IMR-90 (cell line): ENCODE results near the gene NLE1. TPM values are rescaled to one million over a fixed set of nuclear protein-coding genes. Genes with fewer than 3 reads are reported as not detected.

ENCODE experiments used
- ATAC-seq: fragments of 200-7000 bp; cut with Tn5 transposase; 2 replicates; pipeline ENCODE4 v1.9.1; 2020; ENCODE audit warnings: low read depth, mild to moderate bottlenecking, moderate library complexity
- BruUV-seq: library from RNA; stranded (reverse); fragments of 400-500 nt; replicated peaks from 2 replicates; lab custom pipeline; 2021; lab: Mats Ljungman, UMichigan
- CTCF ChIA-PET: fragments of 300-600 bp; formaldehyde crosslinking; extraction: SDS; loops from one replicate; lab custom pipeline; 2021; ENCODE audit warnings: antibody characterized with exemption; lab: Yijun Ruan, JAX
- POLR2A ChIA-PET: fragments of 300-600 bp; sonication (Branson Sonifier 250); formaldehyde crosslinking; loops from one replicate; lab custom pipeline; 2022; ENCODE audit warnings: antibody characterized with exemption; ENCODE audit not compliant: unreplicated experiment; lab: Charles Lee
- DNase-seq: peaks from one replicate; pipeline ENCODE4 v3.0.0; 2013
- H2AFZ ChIP-seq: replicated peaks from 2 replicates; pipeline ENCODE3; 2013; ENCODE audit warnings: low read length, mild to moderate bottlenecking; ENCODE audit not compliant: poor library complexity
- H2AK5ac ChIP-seq: 2 replicates; pipeline ENCODE4 v1.6.1; 2013; ENCODE audit warnings: low read depth, low read length, inconsistent platforms
- H2AK9ac ChIP-seq: replicated peaks from 2 replicates; pipeline ENCODE3; 2013; ENCODE audit warnings: mild to moderate bottlenecking, low read depth, low read length, moderate library complexity; ENCODE audit not compliant: poor library complexity
- H2BK120ac ChIP-seq: 2 replicates; pipeline ENCODE4 v1.6.1; 2013; ENCODE audit warnings: low read depth, low read length, inconsistent platforms
- H2BK15ac ChIP-seq: 3 replicates; pipeline ENCODE4 v1.6.1; 2013; ENCODE audit warnings: low read depth, low read length, inconsistent platforms
- H2BK20ac ChIP-seq: 2 replicates; pipeline ENCODE4 v1.6.1; 2013; ENCODE audit warnings: low read depth, mild to moderate bottlenecking, inconsistent platforms, low read length, moderate library complexity
- H2BK5ac ChIP-seq: 2 replicates; pipeline ENCODE4 v1.6.1; 2013; ENCODE audit warnings: mild to moderate bottlenecking, low read depth, low read length, inconsistent platforms; ENCODE audit not compliant: poor library complexity, severe bottlenecking
- H3K14ac ChIP-seq: replicated peaks from 2 replicates; pipeline ENCODE4 v1.6.1; 2013; ENCODE audit warnings: low read depth, low read length, inconsistent platforms
- H3K18ac ChIP-seq: 2 replicates; pipeline ENCODE4 v1.6.1; 2013; ENCODE audit warnings: low read depth, low read length, control low read depth
- H3K23ac ChIP-seq: 2 replicates; pipeline ENCODE4 v1.6.1; 2013; ENCODE audit warnings: low read depth, low read length, inconsistent platforms
- H3K27ac ChIP-seq: 2 replicates; pipeline ENCODE4 v1.5.1; 2013; ENCODE audit warnings: mild to moderate bottlenecking, control low read depth, low read length; ENCODE audit not compliant: insufficient read depth
- H3K27me3 ChIP-seq: 2 replicates; pipeline ENCODE4 v1.6.1; 2013; ENCODE audit warnings: low read length; ENCODE audit not compliant: control insufficient read depth, insufficient read depth
- H3K36me3 ChIP-seq: 2 replicates; pipeline ENCODE4 v1.6.1; 2013; ENCODE audit warnings: low read length, mixed read lengths; ENCODE audit not compliant: control insufficient read depth, insufficient read depth
- H3K4ac ChIP-seq: 2 replicates; pipeline ENCODE4 v1.6.1; 2013; ENCODE audit warnings: low read depth, low read length, inconsistent platforms
- H3K4me1 ChIP-seq: 2 replicates; pipeline ENCODE4 v1.6.1; 2013; ENCODE audit warnings: low read length, mixed read lengths; ENCODE audit not compliant: control insufficient read depth, insufficient read depth
- H3K4me2 ChIP-seq: 2 replicates; pipeline ENCODE4 v1.6.1; 2013; ENCODE audit warnings: low read depth, mild to moderate bottlenecking, control low read depth, low read length, moderate library complexity
- H3K4me3 ChIP-seq: 2 replicates; pipeline ENCODE4 v1.5.1; 2013; ENCODE audit warnings: low read depth, mild to moderate bottlenecking, control low read depth, low read length, moderate library complexity; ENCODE audit not compliant: insufficient read depth
- H3K56ac ChIP-seq: 2 replicates; pipeline ENCODE4 v1.6.1; 2013; ENCODE audit warnings: low read length, inconsistent platforms; ENCODE audit not compliant: insufficient read depth; ENCODE audit errors: extremely low read depth
- H3K79me1 ChIP-seq, 2 experiments: 2 replicates each; pipeline ENCODE4 v1.6.1; 2013; ENCODE audit warnings: low read length in 2 of 2, inconsistent platforms in 1 of 2, low read depth in 1 of 2
- H3K9ac ChIP-seq: 2 replicates; pipeline ENCODE4 v1.6.1; 2013; ENCODE audit warnings: low read depth, low read length, control low read depth
- H3K9me1 ChIP-seq: 2 replicates; pipeline ENCODE4 v1.6.1; 2013; ENCODE audit warnings: low read length, inconsistent platforms; ENCODE audit not compliant: insufficient read depth
- H3K9me3 ChIP-seq: 2 replicates; pipeline ENCODE4 v1.6.1; 2013; ENCODE audit warnings: low read length; ENCODE audit not compliant: control insufficient read depth, insufficient read depth
- H4K20me1 ChIP-seq: 2 replicates; pipeline ENCODE4 v1.6.1; 2013; ENCODE audit warnings: low read length, inconsistent platforms; ENCODE audit not compliant: insufficient read depth
- H4K5ac ChIP-seq: 2 replicates; pipeline ENCODE4 v1.6.1; 2013; ENCODE audit warnings: mild to moderate bottlenecking, low read depth, low read length, control low read depth
- H4K8ac ChIP-seq, 2 experiments: 2 replicates each; pipeline ENCODE4 v1.6.1; 2013; ENCODE audit warnings: low read depth in 2 of 2, low read length in 2 of 2, control low read depth in 1 of 2, inconsistent platforms in 1 of 2
- H4K91ac ChIP-seq: 2 replicates; pipeline ENCODE4 v1.6.1; 2013; ENCODE audit warnings: low read depth, low read length, inconsistent platforms; ENCODE audit not compliant: insufficient read depth
- BHLHE40 ChIP-seq: fragments of 150-350 bp; IDR thresholded peaks from 2 replicates; pipeline ENCODE4 v1.6.1; 2016; ENCODE audit warnings: mild to moderate bottlenecking, low read depth, low read length
- FOS ChIP-seq: fragments of 150-350 bp; IDR thresholded peaks from 2 replicates; pipeline ENCODE4 v1.6.1; 2016; ENCODE audit warnings: low read depth, low read length
- MAZ ChIP-seq: IDR thresholded peaks from 2 replicates; pipeline ENCODE4 v1.6.1; 2012; ENCODE audit warnings: low read depth, mild to moderate bottlenecking, low read length, improper control_type of control experiment, moderate library complexity, borderline replicate concordance
- MXI1 ChIP-seq: IDR thresholded peaks from 2 replicates; pipeline ENCODE4 v1.6.1; 2012; ENCODE audit warnings: low read depth, mild to moderate bottlenecking, low read length, moderate library complexity, borderline replicate concordance
- NFE2L2 ChIP-seq: fragments of 150-350 bp; IDR thresholded peaks from 2 replicates; pipeline ENCODE4 v1.6.1; 2016; ENCODE audit warnings: low read depth, mild to moderate bottlenecking, low read length
- POLR2A ChIP-seq: IDR thresholded peaks from 2 replicates; pipeline ENCODE4 v1.6.1; 2012; ENCODE audit warnings: mild to moderate bottlenecking, low read depth, low read length
- RAD21 ChIP-seq: IDR thresholded peaks from 2 replicates; pipeline ENCODE4 v1.6.1; 2012; ENCODE audit warnings: low read length, improper control_type of control experiment
- RFX5 ChIP-seq: IDR thresholded peaks from 2 replicates; pipeline ENCODE4 v1.8.0; 2012; ENCODE audit warnings: low read depth, mild to moderate bottlenecking, low read length, moderate library complexity
- WGBS, 2 experiments: methylation state at CpG; one replicate each; pipeline versions ENCODE4 v1.1.5 to v1.1.7; 2013; ENCODE audit warnings: missing lambda C conversion rate in 2 of 2; ENCODE audit not compliant: insufficient read length in 1 of 2; ENCODE audit errors: extremely low coverage in 2 of 2; 5-methylcytosine and 5-hydroxymethylcytosine counted together
- dilution Hi-C: fragments of 300-500 bp; cut with HindIII; formaldehyde crosslinking; loops from one replicate; pipeline ENCODE4 v1.14.3; 2018; ENCODE audit warnings: low sequenced_read_pairs; ENCODE audit not compliant: unreplicated experiment
- in situ Hi-C: fragments of 300-500 bp; cut with MboI; formaldehyde crosslinking; loops from 3 replicates; pipeline ENCODE4 v1.14.3; 2019; ENCODE audit warnings: low sequenced_read_pairs, inconsistent platforms, mixed read lengths
- intact Hi-C: fragments of 100-400 bp; cut with micrococcal nuclease; formaldehyde crosslinking; loops from 2 replicates; pipeline ENCODE4 v1.10.0; 2022
- polyA plus RNA-seq, 3 experiments: library from polyadenylated mRNA; depleted of rRNA; stranded (reverse); fragments of >200 nt; gene quantifications; 2 replicates each; pipeline ENCODE4 v1.2.3, GENCODE V29; 2012; ENCODE audit warnings: low replicate concordance in 1 of 3
- total RNA-seq: library from RNA; depleted of rRNA; stranded (reverse); fragments of >200 nt; gene quantifications from 2 replicates; pipeline ENCODE4 v1.2.3, GENCODE V29; 2012
- TF ChIP-seq, protein P1 (sequence below): conservative IDR thresholded peaks from 2 replicates; pipeline ENCODE4 v1.5.1; 2012; ENCODE audit warnings: mild to moderate bottlenecking, low read depth, low read length, improper control_type of control experiment

NLE1 gene
- total and polyA plus RNA-seq, 2 of the 4 experiments (the other 2 are of a cell fraction) = 18.6 to 23.7 TPM

DNA sequence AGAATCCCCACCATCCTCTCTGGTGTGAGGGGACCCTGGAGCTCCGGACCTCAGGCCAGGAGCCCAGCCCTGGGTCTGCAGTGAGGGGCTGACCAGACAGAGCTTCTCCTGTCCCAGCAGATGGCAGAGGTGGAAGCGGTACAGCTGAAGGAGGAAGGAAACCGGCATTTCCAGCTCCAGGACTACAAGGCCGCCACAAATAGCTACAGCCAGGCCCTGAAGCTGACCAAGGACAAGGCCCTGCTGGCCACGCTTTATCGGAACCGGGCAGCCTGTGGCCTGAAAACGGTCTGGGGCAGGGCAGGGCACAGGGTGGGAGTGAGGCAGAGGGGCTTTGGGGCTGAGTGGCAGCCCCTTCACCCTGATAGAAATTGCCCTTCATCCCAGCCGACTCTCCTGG is 6.0 kb upstream of the NLE1 start:
- 63% methylated on average over 2 of the region's 9 CpGs; no CpG with 5 or more reads in 1 of the 2 experiments for WGBS, 2 experiments
- dilution Hi-C loops (no loop called here), in situ Hi-C loops (no loop called here), intact Hi-C loops (no loop called here)
- Histone ChIP-seq H3K4me1 (no peaks in the 10 kb centered on the region), H3K4me2 (no peak overlapping the region), H3K56ac (no peak overlapping the region), H3K4me3 (no peak overlapping the region), H3K27me3 (peaks cover 34% of the 10 kb centered on the region), H3K9me3 (no peaks in the 10 kb centered on the region), H2AFZ (no peak overlapping the region), H2BK120ac (no peak overlapping the region), H3K79me1 (no peaks in the 10 kb centered on the region), H2AK9ac (no peak overlapping the region), H3K36me3 (no peaks in the 10 kb centered on the region), H3K18ac (no peak overlapping the region), H3K14ac (no peak overlapping the region), H4K91ac (no peak overlapping the region), H4K20me1 (no peaks in the 10 kb centered on the region), H2BK20ac (no peak overlapping the region), H4K8ac (no peak overlapping the region), H3K9ac (no peak overlapping the region), H3K4ac (no peak overlapping the region), H3K23ac (no peak overlapping the region), H4K5ac (no peak overlapping the region), H3K27ac (no peak overlapping the region), H3K9me1 (no peaks in the 10 kb centered on the region), H2BK15ac (no peak overlapping the region), H2AK5ac (no peak overlapping the region), H2BK5ac (no peak overlapping the region)
- TF ChIP-seq NFE2L2 (no peak), MAZ (no peak), BHLHE40 (no peak), RAD21 (no peak), FOS (no peak), MXI1 (no peak), POLR2A (no peak), RFX5 (no peak)
- TF ChIP-seq, protein P1, sequence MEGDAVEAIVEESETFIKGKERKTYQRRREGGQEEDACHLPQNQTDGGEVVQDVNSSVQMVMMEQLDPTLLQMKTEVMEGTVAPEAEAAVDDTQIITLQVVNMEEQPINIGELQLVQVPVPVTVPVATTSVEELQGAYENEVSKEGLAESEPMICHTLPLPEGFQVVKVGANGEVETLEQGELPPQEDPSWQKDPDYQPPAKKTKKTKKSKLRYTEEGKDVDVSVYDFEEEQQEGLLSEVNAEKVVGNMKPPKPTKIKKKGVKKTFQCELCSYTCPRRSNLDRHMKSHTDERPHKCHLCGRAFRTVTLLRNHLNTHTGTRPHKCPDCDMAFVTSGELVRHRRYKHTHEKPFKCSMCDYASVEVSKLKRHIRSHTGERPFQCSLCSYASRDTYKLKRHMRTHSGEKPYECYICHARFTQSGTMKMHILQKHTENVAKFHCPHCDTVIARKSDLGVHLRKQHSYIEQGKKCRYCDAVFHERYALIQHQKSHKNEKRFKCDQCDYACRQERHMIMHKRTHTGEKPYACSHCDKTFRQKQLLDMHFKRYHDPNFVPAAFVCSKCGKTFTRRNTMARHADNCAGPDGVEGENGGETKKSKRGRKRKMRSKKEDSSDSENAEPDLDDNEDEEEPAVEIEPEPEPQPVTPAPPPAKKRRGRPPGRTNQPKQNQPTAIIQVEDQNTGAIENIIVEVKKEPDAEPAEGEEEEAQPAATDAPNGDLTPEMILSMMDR = no peak
- no peak for DNase-seq
- no TSS peak for BruUV-seq
- POLR2A ChIA-PET = no interaction called here
- CTCF ChIA-PET = no interaction called here
- no peak for ATAC-seq
